GM10266 (cell line): ENCODE measurements around the gene PLA1A.
A peak's percentile ranks its signal among the peaks of the same experiment; 100 is the strongest.
"Not testable (repeated sequence)": the region's sequence is repeated elsewhere in the genome, so short reads cannot be mapped to it uniquely, and the experiment has no call there.

ENCODE experiments used
- DNase-seq: peaks from one replicate; pipeline ENCODE4 v3.0.0; 2012; ENCODE audit errors: extremely low spot score
- CTCF ChIP-seq: IDR thresholded peaks from 2 replicates; pipeline ENCODE4 v1.5.1; 2012; ENCODE audit warnings: mild to moderate bottlenecking, low read depth; ENCODE audit not compliant: control insufficient read depth, insufficient read depth; ENCODE audit errors: missing control alignments

Gene PLA1A, protein sequence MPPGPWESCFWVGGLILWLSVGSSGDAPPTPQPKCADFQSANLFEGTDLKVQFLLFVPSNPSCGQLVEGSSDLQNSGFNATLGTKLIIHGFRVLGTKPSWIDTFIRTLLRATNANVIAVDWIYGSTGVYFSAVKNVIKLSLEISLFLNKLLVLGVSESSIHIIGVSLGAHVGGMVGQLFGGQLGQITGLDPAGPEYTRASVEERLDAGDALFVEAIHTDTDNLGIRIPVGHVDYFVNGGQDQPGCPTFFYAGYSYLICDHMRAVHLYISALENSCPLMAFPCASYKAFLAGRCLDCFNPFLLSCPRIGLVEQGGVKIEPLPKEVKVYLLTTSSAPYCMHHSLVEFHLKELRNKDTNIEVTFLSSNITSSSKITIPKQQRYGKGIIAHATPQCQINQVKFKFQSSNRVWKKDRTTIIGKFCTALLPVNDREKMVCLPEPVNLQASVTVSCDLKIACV

DNA sequence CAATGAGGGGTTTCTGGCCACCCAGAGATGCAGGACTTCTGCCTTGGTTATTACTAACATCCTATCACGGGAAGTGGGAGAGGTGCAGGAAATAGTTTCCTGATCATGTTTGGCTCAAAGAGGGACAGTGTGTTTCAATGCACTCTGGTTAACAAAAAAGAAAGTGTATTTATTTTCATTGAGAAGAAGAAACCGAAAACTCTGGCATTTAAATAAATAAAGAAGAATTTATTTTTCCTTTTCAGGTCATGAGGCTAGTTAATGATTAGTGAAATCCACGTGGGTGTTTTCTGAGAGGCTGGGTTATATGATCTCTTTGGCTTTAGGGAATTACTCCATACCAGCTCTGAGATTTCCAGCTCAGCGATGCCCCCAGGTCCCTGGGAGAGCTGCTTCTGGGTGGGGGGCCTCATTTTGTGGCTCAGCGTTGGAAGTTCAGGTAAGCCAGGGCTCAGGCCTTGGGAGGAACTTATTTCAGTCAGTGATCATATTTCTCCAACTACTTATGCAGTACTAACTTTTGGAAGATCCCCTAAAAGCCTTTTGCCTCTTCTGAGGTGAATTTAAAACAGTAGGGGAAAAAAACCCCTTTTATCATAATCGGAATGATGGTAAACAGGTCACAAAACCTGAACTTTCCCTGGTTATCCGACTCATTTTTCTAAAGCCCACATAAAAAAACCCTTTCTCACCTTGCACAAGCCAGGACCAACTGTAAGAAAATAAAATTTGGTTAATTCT is at the start of gene PLA1A:
Gene PLA1A (plus strand): TSS at position 338 of the 741 bp plus-strand sequence. CDS start 29 bp downstream, at position 367.
- no peak for DNase-seq

GRCh38 chr3:119548341-119548740 is 49.3 kb upstream of the PLA1A start:
- TF ChIP-seq CTCF: no peak
- DNase-seq: no peak

More for the DNA sequence above, at the start of gene PLA1A:
- no peak for TF ChIP-seq CTCF

- no peak for DNase-seq
- peak; percentile 21 for TF ChIP-seq CTCF
Measured at GRCh38 chr3:119550192-119550910, 47.3 kb upstream of the PLA1A start.

DNA sequence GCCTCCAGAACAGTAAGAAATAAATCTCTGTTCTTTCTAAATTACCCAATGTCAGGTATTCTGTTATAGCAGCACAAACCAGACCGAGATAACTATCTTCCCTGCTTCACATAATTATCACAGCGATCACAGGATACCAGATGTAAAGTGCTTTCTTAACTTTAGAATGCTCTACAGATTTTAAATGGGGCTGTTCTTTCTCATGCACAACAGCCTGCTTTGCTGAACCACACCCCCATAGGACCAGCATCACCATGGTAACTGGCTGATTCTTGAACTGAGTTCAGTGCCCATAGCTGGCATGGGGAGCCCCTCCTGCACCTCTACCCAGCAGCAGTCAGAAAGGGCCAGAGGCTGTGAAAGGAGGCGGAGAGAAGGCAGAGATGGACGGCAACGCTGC is 46.1 kb upstream of the PLA1A start:
- no peak for TF ChIP-seq CTCF
- no peak for DNase-seq

DNA sequence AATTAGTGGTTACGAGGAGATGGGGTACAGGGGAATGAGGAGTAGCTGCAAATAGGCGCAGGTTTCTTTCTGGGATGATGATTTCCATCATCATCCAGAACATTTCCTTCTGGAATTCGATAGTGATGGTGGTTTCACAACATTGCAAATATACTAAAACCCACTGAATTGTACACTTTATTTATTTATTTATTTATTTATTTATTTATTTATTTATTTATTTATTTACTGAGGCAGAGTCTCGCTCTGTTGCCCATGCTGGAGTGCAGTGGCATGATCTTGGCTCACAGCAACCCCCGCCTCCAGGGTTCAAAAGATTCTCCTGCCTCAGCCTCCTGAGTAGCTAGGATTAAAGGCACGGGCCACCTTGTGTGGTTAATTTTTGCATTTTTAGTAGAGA is 44.8 kb upstream of the PLA1A start:
- not testable (repeated sequence) for DNase-seq

DNA sequence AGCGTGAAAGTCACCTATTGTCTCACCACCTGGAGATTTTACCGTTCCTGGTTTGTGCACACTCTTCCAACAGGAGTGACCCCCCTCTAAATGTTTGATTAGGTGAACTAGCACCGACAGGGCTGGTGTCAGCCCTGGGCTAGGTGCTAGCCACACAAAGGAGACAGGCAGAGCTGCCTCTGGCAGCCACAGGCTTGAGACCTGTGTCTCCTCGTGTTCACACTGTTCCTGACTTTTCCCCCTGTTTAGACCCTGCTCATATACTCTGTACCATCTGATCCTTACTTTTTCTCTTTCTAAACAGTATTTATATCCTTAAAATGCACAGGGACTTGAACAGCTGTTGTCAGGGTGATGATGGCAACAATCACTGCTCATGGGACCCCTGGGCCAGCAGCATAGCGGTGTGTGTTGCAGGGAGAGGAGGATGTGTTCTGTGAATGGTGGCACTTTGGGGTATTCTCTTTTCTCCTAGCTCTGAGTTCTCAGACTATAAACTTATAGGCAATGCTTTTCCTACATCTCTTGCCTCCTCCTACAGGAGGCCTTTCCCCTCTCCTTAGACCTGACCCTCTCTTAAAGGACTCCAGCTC is 43.8 kb upstream of the PLA1A start:
- DNase-seq: no peak
- no peak for TF ChIP-seq CTCF

- DNase-seq: no peak
- TF ChIP-seq CTCF: no peak
Measured at GRCh38 chr3:119555309-119555735, 42.4 kb upstream of the PLA1A start.
